DOHH2 (cell line): ENCODE data around the gene MGAT4A.

Source experiments
- CTCF ChIP-seq: fragments of 200-600 bp; sonication (generic); IDR thresholded peaks from one replicate; pipeline ENCODE4 v1.5.1; 2014; ENCODE audit warnings: antibody characterized with exemption, mild to moderate bottlenecking, low read depth, low read length; ENCODE audit not compliant: poor library complexity, severe bottlenecking
- EZH2phosphoT487 ChIP-seq: fragments of 200-600 bp; sonication (generic); IDR thresholded peaks from 2 replicates; pipeline ENCODE4 v1.6.1; 2017; ENCODE audit warnings: borderline replicate concordance, mild to moderate bottlenecking, antibody characterized with exemption, low read length, moderate library complexity, mixed read lengths

- no peak for TF ChIP-seq CTCF
- no peak for TF ChIP-seq EZH2phosphoT487
Measured at GRCh38 chr2:98569915-98570314, 161.0 kb downstream of the MGAT4A start.
